GM19351 (cell line): ENCODE data around the gene SLC39A11.

Experiments used
- ATAC-seq: cut with Tn5 transposase; IDR thresholded peaks from one replicate; pipeline ENCODE4 v1.9.1; 2021; ENCODE audit warnings: mild to moderate bottlenecking, moderate library complexity; ENCODE audit not compliant: unreplicated experiment

Gene SLC39A11

GRCh38 chr17:72883351-72883750, 209.1 kb downstream of the SLC39A11 start:
- no peak for ATAC-seq

- no peak for ATAC-seq
Measured at GRCh38 chr17:72882426-72882825, 210.1 kb downstream of the SLC39A11 start.

GRCh38 chr17:72879877-72880276, 212.6 kb downstream of the SLC39A11 start:
- ATAC-seq, result no peak

- no peak for ATAC-seq
Measured at GRCh38 chr17:72878975-72879660, 213.4 kb downstream of the SLC39A11 start.

DNA sequence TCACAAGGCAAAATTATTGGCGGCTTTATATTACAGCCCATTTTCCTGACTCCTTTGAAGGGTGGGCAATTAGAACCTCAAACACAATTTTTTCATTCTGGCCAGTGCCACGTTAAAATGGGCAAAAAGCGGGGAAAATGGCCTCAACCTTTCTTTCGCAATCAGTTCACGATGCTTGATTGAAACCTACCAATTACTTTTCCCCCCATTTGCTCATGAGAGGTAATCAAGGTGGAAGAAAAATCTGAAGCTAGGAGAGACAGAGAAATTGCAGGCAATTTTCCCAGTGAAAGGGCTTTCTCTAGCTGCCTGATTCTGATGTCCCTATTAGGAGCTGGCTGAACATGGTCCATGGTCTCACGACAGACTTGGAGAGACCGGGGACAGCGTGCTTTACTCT, 215.1 kb downstream of the SLC39A11 start:
- ATAC-seq, result no peak

DNA sequence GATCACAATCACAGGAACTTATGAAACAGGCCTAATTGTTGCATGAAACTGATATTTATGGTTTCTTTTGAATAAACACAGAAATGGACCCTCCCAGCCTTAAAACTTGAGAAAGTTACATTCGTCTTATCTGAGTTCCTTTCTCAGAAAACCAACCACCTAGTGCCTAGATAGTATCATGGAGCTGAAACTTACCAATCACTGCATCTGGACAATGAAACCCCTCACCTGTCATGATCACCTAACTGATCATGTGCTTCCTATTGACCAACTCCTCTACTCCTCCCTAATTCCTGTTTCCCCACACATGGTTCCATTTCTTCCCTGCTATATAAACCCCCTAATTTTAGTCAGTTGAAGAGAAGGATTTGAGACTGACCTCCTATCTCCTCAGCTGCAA, 216.1 kb downstream of the SLC39A11 start:
- ATAC-seq, result no peak

DNA sequence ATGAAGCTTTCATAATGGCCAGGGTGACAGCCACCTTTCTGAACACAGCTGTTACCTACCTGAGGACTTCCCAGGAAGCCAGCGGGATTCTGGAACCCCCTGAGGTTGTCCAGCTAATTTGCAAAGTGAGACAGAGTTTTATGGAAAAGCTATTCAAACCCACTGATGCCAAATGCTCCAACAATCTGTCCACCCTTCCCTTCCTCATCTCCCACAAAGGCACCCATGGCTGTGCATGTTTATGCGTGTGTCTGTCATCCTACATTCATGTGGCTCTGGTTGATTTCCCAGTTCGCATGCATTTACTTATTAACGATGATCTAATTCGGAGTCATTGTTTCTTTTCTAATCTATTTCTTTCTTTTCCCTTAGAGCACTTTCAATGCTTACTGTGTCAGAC, 217.1 kb downstream of the SLC39A11 start:
- ATAC-seq, result no peak

DNA sequence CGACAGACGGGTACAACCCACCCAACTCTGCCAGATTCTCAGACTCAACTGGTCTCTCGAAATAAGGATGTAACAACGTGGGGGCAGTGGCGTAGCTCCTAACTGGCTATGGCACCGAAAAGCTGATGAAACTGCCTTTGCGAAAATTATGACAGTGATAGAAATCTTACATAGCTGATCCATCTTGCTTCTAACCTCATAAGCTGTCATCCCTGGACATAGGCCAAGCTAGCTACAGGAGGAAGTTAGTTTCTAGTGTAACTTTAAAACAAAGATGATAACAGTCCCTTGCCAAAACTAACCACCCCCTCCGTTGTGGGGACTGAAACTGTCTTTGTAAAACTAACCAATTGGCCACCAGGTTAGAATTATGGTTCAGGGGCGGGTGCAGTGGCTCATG, 220.1 kb downstream of the SLC39A11 start:
- ATAC-seq, result no peak

GRCh38 chr17:72870367-72870985, 222.0 kb downstream of the SLC39A11 start:
- ATAC-seq, result no peak

DNA sequence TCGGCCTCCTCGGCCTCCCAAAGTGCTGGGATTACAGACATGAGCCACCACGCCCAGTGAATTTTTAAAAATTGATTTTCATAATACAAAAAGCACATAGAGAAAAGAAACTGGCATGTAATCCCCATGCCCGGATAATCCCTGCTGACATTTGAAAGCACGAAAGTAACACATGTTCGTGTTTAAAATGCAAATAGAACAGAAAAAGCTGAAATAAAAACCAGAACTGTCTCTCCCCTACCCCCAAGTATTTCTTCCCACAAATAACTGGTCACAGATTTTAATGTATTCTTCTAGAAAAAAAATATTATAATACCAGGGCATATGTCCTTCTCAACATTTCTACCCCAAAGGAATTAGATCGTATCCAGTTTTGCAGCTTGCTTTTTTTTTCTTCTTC, 222.9 kb downstream of the SLC39A11 start:
- ATAC-seq, result no peak

DNA sequence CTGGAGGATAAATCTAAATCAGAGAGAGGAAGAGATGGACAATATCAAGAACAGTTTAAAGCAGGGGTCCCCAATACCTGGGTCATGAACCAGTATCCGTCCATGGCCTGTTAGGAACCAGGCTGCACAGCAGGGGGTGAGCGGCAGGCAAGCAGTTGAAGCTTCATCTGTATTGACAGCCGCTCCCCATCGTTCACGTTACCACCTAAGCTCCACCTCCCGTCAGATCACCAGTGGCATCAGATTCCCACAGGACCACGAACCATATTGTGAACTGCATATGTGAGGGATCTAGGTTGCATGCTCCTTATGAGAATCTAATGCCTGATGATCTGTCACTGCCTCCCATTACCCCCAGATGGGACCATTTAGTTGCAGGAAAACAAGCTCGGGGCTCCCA, 226.5 kb downstream of the SLC39A11 start:
- no peak for ATAC-seq

DNA sequence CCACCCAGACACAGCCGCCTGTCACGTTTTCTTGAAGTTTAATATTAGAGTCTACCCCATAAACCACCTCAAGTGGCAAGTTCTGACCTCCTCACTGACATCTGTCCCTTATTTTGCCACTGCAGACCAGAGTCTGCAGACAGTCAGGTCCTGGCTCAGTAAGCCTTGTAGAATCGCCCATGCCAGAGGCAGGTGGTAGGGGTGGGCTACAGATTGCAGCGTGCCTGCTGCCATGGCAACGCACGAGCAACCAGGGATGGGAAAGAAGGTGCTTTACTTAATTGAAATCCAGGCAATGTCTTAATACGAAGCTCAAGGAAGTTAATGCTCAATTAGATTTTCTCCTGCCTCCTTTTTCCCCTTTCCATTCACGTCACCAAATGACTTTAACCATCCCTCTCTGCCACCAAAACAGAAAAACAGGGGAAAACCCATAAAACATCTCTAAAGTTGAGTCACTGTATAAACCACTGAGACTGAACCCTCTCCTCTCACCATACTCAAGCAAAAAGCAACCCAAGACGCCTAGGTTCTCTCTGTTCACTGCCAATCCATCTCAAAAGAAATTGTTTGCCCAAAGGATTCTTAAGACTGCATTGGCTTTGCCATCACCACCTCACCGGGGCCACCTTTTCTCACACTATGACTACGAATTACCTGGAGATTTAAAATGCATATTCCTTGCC, 228.8 kb downstream of the SLC39A11 start:
- ATAC-seq, result peak; percentile 71

DNA sequence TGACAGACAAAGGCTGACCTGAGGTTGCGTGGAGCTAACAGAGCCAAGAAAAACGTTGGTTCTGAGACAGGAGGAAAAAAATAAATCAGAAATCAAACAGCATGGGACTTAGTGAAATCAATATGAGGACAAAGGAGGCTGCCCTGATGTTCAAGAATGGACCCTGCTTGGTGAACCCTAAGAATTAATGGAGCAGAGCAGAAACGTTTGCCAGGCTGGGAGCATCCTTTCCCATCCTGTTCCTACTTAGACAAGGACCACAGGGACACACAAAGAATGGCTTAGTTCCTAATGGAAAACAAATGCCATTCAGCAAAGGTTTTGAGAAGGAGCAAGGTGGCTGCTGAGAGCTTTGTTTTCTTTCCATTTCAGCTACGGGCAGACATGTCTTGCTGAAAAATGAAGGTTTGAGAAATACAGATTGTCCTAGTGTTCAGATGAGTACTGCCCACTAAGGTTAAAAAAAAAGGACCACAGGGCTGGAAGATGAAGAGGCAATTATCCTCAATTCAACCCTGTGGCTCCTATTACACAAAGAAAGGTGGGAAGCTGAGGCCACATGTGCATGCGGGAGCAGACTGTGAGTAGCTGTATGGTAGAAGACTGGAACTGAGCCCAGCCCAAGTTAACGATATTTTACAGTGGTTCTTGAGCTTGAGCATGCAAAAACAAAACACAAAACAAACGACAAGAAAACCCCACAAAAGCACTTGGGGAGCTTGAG, 230.1 kb downstream of the SLC39A11 start:
- ATAC-seq, result no peak

DNA sequence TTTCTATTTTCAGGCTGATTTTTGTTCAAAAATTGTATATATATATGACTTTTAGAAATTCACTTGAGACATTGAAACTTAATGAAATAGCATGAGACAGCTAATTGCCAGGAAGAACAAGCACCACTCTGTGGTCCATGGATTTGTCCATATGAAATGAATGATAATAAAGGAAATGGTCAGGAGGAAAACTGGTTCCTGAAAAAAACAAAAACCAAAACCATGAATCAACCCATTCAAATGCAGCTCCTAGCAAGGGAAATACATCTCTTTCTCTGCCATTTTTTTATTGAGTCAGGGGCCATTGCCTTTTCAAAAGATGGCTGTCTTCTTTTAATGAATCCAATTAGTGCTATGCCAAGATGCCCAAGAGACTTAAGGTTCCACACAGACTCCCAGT, 230.7 kb downstream of the SLC39A11 start:
- no peak for ATAC-seq

- no peak for ATAC-seq
Measured at GRCh38 chr17:72860778-72861177, 231.7 kb downstream of the SLC39A11 start.

GRCh38 chr17:72858826-72859495, 233.5 kb downstream of the SLC39A11 start:
- ATAC-seq, result no peak

GRCh38 chr17:72853440-72854415, 238.8 kb downstream of the SLC39A11 start:
- no peak for ATAC-seq

DNA sequence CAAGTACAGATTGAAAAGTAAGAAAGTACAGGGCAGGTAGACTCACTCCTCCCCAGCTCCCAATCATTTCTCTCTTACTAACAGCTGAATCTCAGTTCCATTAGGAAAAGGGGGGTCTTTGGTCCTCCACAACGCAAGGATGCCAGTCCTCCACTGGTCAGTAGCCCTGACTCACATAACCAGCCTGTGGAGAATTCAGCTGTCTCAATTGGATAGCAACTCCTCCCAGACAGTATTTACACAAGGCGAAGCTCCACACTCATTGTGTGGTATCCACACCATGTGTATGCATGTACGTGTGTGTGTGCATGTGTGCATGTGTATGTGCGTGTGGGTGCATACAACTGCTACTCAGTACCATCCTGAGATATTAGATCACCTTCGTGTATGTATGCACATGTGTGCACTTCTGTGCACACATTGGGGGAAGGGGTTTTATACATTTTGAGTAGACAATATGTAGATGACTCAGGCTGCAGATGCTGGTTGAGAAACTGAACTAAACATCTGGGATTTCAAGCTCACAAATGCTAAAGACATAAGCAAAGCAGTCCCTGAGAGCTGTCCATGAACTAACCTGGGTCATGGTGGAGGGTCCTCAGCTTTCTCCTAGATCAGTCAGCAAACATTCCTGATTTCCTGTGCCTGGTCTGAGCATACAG, 240.1 kb downstream of the SLC39A11 start:
- no peak for ATAC-seq

GRCh38 chr17:72850410-72851118, 241.9 kb downstream of the SLC39A11 start:
- no peak for ATAC-seq
